Mesenchymal stem cell (in vitro differentiated cells and primary cell): ENCODE data around the gene ZNF85.
"Not testable (repeated sequence)": the region's sequence is repeated elsewhere in the genome, so short reads cannot be mapped to it uniquely, and the experiment has no call there.

ENCODE experiments used
- DNase-seq: peaks from one replicate; pipeline ENCODE4 v3.0.0-alpha.2; 2013
- H2AFZ ChIP-seq: one replicate; pipeline ENCODE4 v1.6.1; 2013; ENCODE audit warnings: low read depth, mild to moderate bottlenecking, control low read depth, inconsistent platforms, low read length, moderate library complexity
- H2AK5ac ChIP-seq: 2 replicates; pipeline ENCODE4 v1.6.1; 2013; ENCODE audit warnings: low read length, moderate library complexity, mild to moderate bottlenecking, inconsistent platforms; ENCODE audit not compliant: severe bottlenecking
- H2BK120ac ChIP-seq: one replicate; pipeline ENCODE4 v1.6.1; 2013; ENCODE audit warnings: low read depth, mild to moderate bottlenecking, inconsistent platforms, low read length, moderate library complexity
- H2BK12ac ChIP-seq, 2 experiments: one replicate each; pipeline ENCODE4 v1.6.1; 2013; ENCODE audit warnings: inconsistent platforms in 2 of 2, low read length in 2 of 2, mild to moderate bottlenecking in 2 of 2, moderate library complexity in 2 of 2, control low read depth in 1 of 2
- H2BK15ac ChIP-seq: one replicate; pipeline ENCODE4 v1.6.1; 2013; ENCODE audit warnings: mild to moderate bottlenecking, low read depth, inconsistent platforms; ENCODE audit not compliant: poor library complexity, severe bottlenecking
- H2BK5ac ChIP-seq: 2 replicates; pipeline ENCODE4 v1.6.1; 2013; ENCODE audit warnings: low read depth, mild to moderate bottlenecking, low read length, control low read depth, inconsistent platforms; ENCODE audit not compliant: poor library complexity, severe bottlenecking
- H3K14ac ChIP-seq, 2 experiments: one replicate each; pipeline ENCODE4 v1.6.1; 2013; ENCODE audit warnings: inconsistent platforms in 2 of 2, low read length in 2 of 2, control low read depth in 1 of 2, mild to moderate bottlenecking in 1 of 2, moderate library complexity in 1 of 2
- H3K18ac ChIP-seq, 2 experiments: one replicate each; pipeline ENCODE4 v1.6.1; 2013; ENCODE audit warnings: inconsistent platforms in 2 of 2, low read length in 2 of 2, control low read depth in 1 of 2, low read depth in 1 of 2, mild to moderate bottlenecking in 1 of 2
- H3K23ac ChIP-seq, 2 experiments: one replicate each; pipeline ENCODE4 v1.6.1; 2013; ENCODE audit warnings: inconsistent platforms in 2 of 2, low read length in 2 of 2, mild to moderate bottlenecking in 2 of 2, moderate library complexity in 2 of 2, control low read depth in 1 of 2
- H3K27ac ChIP-seq: 2 replicates; pipeline ENCODE4 v1.5.1; 2013; ENCODE audit warnings: mild to moderate bottlenecking, moderate library complexity, low read length, control low read depth, inconsistent platforms; ENCODE audit not compliant: poor library complexity, severe bottlenecking
- H3K27me3 ChIP-seq, 2 experiments: 2 replicates each; pipeline versions ENCODE4 v1.6.1 to v1.7.0; 2013; ENCODE audit warnings: low read length in 2 of 2, mild to moderate bottlenecking in 2 of 2, moderate library complexity in 2 of 2, control low read depth in 1 of 2, inconsistent platforms in 1 of 2; ENCODE audit not compliant: control insufficient read depth in 1 of 2, insufficient read depth in 1 of 2
- H3K36me3 ChIP-seq, 2 experiments: 2 replicates each; pipeline versions ENCODE4 v1.6.1 to v1.7.0; 2013; ENCODE audit warnings: low read length in 2 of 2, control low read depth in 1 of 2, inconsistent platforms in 1 of 2, low read depth in 1 of 2, mild to moderate bottlenecking in 1 of 2; ENCODE audit not compliant: insufficient read depth in 2 of 2, control insufficient read depth in 1 of 2
- H3K4ac ChIP-seq, 2 experiments: one replicate each; pipeline ENCODE4 v1.6.1; 2013; ENCODE audit warnings: inconsistent platforms in 2 of 2, low read length in 2 of 2, mild to moderate bottlenecking in 2 of 2, moderate library complexity in 2 of 2, control low read depth in 1 of 2, low read depth in 1 of 2
- H3K4me1 ChIP-seq: 2 replicates; pipeline ENCODE4 v1.6.1; 2013; ENCODE audit warnings: low read depth, low read length, control low read depth; ENCODE audit not compliant: control insufficient read depth, insufficient read depth
- H3K4me2 ChIP-seq: 2 replicates; pipeline ENCODE4 v1.6.1; 2013; ENCODE audit warnings: low read length, mild to moderate bottlenecking, inconsistent platforms; ENCODE audit not compliant: poor library complexity, severe bottlenecking
- H3K4me3 ChIP-seq, 2 experiments: 2 replicates each; pipeline versions ENCODE4 v1.5.1 to v1.7.0; 2013; ENCODE audit warnings: low read length in 2 of 2, mild to moderate bottlenecking in 2 of 2, control low read depth in 1 of 2, low read depth in 1 of 2; ENCODE audit not compliant: insufficient read depth in 1 of 2
- H3K79me1 ChIP-seq: replicated peaks from 2 replicates; pipeline ENCODE4 v1.6.1; 2013; ENCODE audit warnings: mild to moderate bottlenecking, control low read depth, low read length, inconsistent platforms; ENCODE audit not compliant: poor library complexity, severe bottlenecking
- H3K9ac ChIP-seq: 2 replicates; pipeline ENCODE4 v1.7.0; 2013; ENCODE audit warnings: mild to moderate bottlenecking, low read length, moderate library complexity
- H3K9me3 ChIP-seq: 2 replicates; pipeline ENCODE4 v1.7.0; 2013; ENCODE audit warnings: mild to moderate bottlenecking, low read length; ENCODE audit not compliant: control insufficient read depth
- H4K8ac ChIP-seq: one replicate; pipeline ENCODE4 v1.6.1; 2013; ENCODE audit warnings: inconsistent platforms, mild to moderate bottlenecking, low read length, moderate library complexity
- H4K91ac ChIP-seq: one replicate; pipeline ENCODE4 v1.6.1; 2013; ENCODE audit warnings: mild to moderate bottlenecking, low read length, inconsistent platforms
- WGBS: methylation state at CpG from one replicate; pipeline ENCODE4 v1.1.7; 2013; ENCODE audit warnings: mixed read lengths; 5-methylcytosine and 5-hydroxymethylcytosine counted together

Gene ZNF85

GRCh38 chr19:20926796-20927195 is 3.7 kb downstream of the ZNF85 start:
- no peak overlapping the region for H3K4me3 ChIP-seq
- no peak overlapping the region for H3K27ac ChIP-seq
- DNase-seq: no peak
- no peak overlapping the region for H2AK5ac ChIP-seq
- no peak overlapping the region for H2BK15ac ChIP-seq
- no peaks in the 10 kb centered on the region for H3K27me3 ChIP-seq
- no peak overlapping the region for H4K91ac ChIP-seq
- no peak overlapping the region for H2BK5ac ChIP-seq
- peaks cover 22% of the 10 kb centered on the region for H3K79me1 ChIP-seq
- H2BK12ac ChIP-seq: no peak overlapping the region
- no peak overlapping the region for H3K18ac ChIP-seq
- no peak overlapping the region for H2BK120ac ChIP-seq
- no peak overlapping the region for H3K14ac ChIP-seq
- no peaks in the 10 kb centered on the region for H3K4me1 ChIP-seq
- no peak overlapping the region for H3K4me2 ChIP-seq
- H3K9ac ChIP-seq: no peak overlapping the region
- H4K8ac ChIP-seq: no peak overlapping the region
- H3K9me3 ChIP-seq: peaks cover 12% of the 10 kb centered on the region
- H3K36me3 ChIP-seq: peaks cover 0 to 6% of the 10 kb centered on the region in 2 experiments
- H2AFZ ChIP-seq: no peak overlapping the region
- H3K23ac ChIP-seq: no peak overlapping the region
- 100% methylated on average over 1 of the region's 1 CpG for WGBS
- H3K4ac ChIP-seq: no peak overlapping the region

GRCh38 chr19:20928371-20928770 is 5.3 kb downstream of the ZNF85 start:
- Histone ChIP-seq H4K91ac (no peak overlapping the region), H3K23ac (no peak overlapping the region), H2BK5ac (no peak overlapping the region), H3K4me3 (no peak overlapping the region), H2AK5ac (no peak overlapping the region), H3K4me1 (no peaks in the 10 kb centered on the region), H3K9ac (no peak overlapping the region), H3K36me3 (peaks cover 0 to 6% of the 10 kb centered on the region in 2 experiments), H3K79me1 (peaks cover 22% of the 10 kb centered on the region), H2AFZ (no peak overlapping the region), H3K9me3 (peaks cover 19% of the 10 kb centered on the region), H2BK120ac (no peak overlapping the region), H4K8ac (no peak overlapping the region), H3K4me2 (no peak overlapping the region), H3K18ac (no peak overlapping the region), H3K14ac (no peak overlapping the region), H2BK12ac (no peak overlapping the region), H3K27me3 (no peaks in the 10 kb centered on the region), H3K27ac (no peak overlapping the region), H2BK15ac (no peak overlapping the region), H3K4ac (no peak overlapping the region)
- WGBS: 91% methylated on average over 1 of the region's 1 CpG
- no peak for DNase-seq

- Histone ChIP-seq H3K36me3 (peaks cover 13 to 37% of the 10 kb centered on the region in 2 experiments), H3K9me3 (peaks cover 43% of the 10 kb centered on the region), H3K79me1 (peaks cover 10% of the 10 kb centered on the region)
- WGBS: 100% methylated on average over 4 of the region's 5 CpGs
- H3K27me3 ChIP-seq, H3K14ac ChIP-seq, H2BK15ac ChIP-seq, H3K4ac ChIP-seq, H2BK12ac ChIP-seq, H2AK5ac ChIP-seq, H3K23ac ChIP-seq, H4K8ac ChIP-seq, H4K91ac ChIP-seq, H3K18ac ChIP-seq, H3K4me3 ChIP-seq, H3K9ac ChIP-seq, H2AFZ ChIP-seq, H3K4me2 ChIP-seq, H2BK120ac ChIP-seq, DNase-seq, H3K27ac ChIP-seq, H3K4me1 ChIP-seq, H2BK5ac ChIP-seq: not testable (repeated sequence)
These were observed 13.4 kb downstream of the ZNF85 start for GRCh38 chr19:20936322-20936947.

DNA sequence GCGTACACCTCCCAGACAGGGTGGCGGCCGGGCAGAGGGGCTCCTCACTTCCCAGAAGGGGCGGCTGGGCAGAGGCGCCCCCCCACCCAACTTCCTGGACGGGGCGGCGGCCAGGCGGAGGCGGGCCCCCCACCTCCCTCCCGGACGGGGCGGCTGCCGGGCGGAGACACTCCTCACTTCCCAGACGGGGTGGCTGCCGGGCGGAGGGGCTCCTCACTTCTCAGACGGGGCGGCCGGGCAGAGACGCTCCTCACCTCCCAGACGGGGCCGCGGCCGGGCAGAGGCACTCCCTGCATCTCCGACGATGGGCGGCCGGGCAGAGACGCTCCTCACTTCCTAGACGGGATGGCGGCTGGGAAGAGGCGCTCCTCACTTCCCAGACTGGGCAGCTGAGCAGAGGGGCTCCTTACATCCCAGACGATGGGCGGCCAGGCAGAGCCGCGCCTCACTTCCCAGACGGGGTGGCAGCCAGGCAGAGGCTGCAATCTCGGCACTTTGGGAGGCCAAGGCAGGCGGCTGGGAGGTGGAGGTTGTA is 29.6 kb downstream of the ZNF85 start:
- DNase-seq, H2AFZ ChIP-seq, H3K79me1 ChIP-seq, H2AK5ac ChIP-seq, H3K9ac ChIP-seq, H4K8ac ChIP-seq, H3K14ac ChIP-seq, H3K23ac ChIP-seq, H3K4me2 ChIP-seq, H2BK5ac ChIP-seq, H3K18ac ChIP-seq, H2BK120ac ChIP-seq, H3K4me1 ChIP-seq, H3K27me3 ChIP-seq, H3K27ac ChIP-seq, H2BK15ac ChIP-seq, H2BK12ac ChIP-seq, H3K4ac ChIP-seq, H3K4me3 ChIP-seq, H4K91ac ChIP-seq: not testable (repeated sequence)
- Histone ChIP-seq H3K36me3 (peaks cover 0 to 14% of the 10 kb centered on the region in 2 experiments), H3K9me3 (peaks cover 48% of the 10 kb centered on the region)
- 95% methylated on average over 29 of the region's 41 CpGs for WGBS
